ENCODE data around the gene DEFB129. TPM values are rescaled to one million over a fixed set of nuclear protein-coding genes. Genes with fewer than 3 reads are reported as not detected.

DEFB129 gene
- total RNA-seq, 1 donor from 2014 or later, result not detected

- Mint-ChIP-seq H3K4me3 (no peak overlapping the region), H3K27ac (no peak overlapping the region), H3K4me1 (peaks cover 6% of the 10 kb centered on the region), H3K36me3 (ENCODE audit: low read depth) (peaks cover 5% of the 10 kb centered on the region), H3K9me3 (no peaks in the 10 kb centered on the region), H3K27me3 (peaks cover 2% of the 10 kb centered on the region)
- ATAC-seq (ENCODE audit: low read depth) (no peak), DNase-seq (no peak)
- ChIA-PET CTCF (interaction anchor here (1.1 kb wide), 1 partner anchor 59 kb away, joined by 3 read pairs; no protein-coding TSS in a partner anchor), POLR2A (no interaction called here)
- TF ChIP-seq CTCF (IDR thresholded peaks at IDR 0.05), result no peak
- intact Hi-C loops (cut with micrococcal nuclease), result no loop called here
Measured at GRCh38 chr20:271528-271927, 44.5 kb downstream of the DEFB129 start.

- intact Hi-C loops (cut with micrococcal nuclease), result no loop called here
- Mint-ChIP-seq H3K4me1 (no peaks in the 10 kb centered on the region), H3K9me3 (no peaks in the 10 kb centered on the region), H3K27ac (no peak overlapping the region), H3K36me3 (ENCODE audit: low read depth) (peaks cover 11% of the 10 kb centered on the region), H3K4me3 (no peak overlapping the region), H3K27me3 (no peaks in the 10 kb centered on the region)
- ChIA-PET CTCF (interaction anchor here (1.0 kb wide), 1 partner anchor 58 kb away, joined by 3 read pairs; no protein-coding TSS in a partner anchor), POLR2A (no interaction called here)
- DNase-seq (no peak), ATAC-seq (ENCODE audit: low read depth) (no peak)
- no peak for TF ChIP-seq CTCF (IDR thresholded peaks at IDR 0.05)
Measured at GRCh38 chr20:272718-273117, 45.7 kb downstream of the DEFB129 start.

GRCh38 chr20:273884-274283 is 46.8 kb downstream of the DEFB129 start:
- CTCF ChIA-PET, result interaction anchor here (1.0 kb wide), 1 partner anchor 57 kb away, joined by 3 read pairs; no protein-coding TSS in a partner anchor
- no peak for TF ChIP-seq CTCF (IDR thresholded peaks at IDR 0.05)

GRCh38 chr20:275791-276190 is 48.7 kb downstream of the DEFB129 start:
- CTCF ChIA-PET, result no interaction called here
- DNase-seq, result no peak
- H3K4me1 Mint-ChIP-seq, result peaks cover 1% of the 10 kb centered on the region

More at GRCh38 chr20:273884-274283, 46.8 kb downstream of the DEFB129 start:
- DNase-seq (no peak), ATAC-seq (ENCODE audit: low read depth) (no peak)
- Mint-ChIP-seq H3K27ac (no peak overlapping the region), H3K27me3 (no peaks in the 10 kb centered on the region), H3K9me3 (no peaks in the 10 kb centered on the region), H3K36me3 (ENCODE audit: low read depth) (peaks cover 11% of the 10 kb centered on the region), H3K4me3 (no peak overlapping the region), H3K4me1 (peaks cover 1% of the 10 kb centered on the region)
- POLR2A ChIA-PET, result no interaction called here
- intact Hi-C loops (cut with micrococcal nuclease), result no loop called here

More at GRCh38 chr20:275791-276190, 48.7 kb downstream of the DEFB129 start:
- TF ChIP-seq CTCF (IDR thresholded peaks at IDR 0.05), result no peak
- Mint-ChIP-seq H3K9me3 (no peaks in the 10 kb centered on the region), H3K36me3 (ENCODE audit: low read depth) (peaks cover 14% of the 10 kb centered on the region), H3K4me3 (no peak overlapping the region), H3K27ac (no peak overlapping the region), H3K27me3 (no peaks in the 10 kb centered on the region)
- intact Hi-C loops (cut with micrococcal nuclease), result no loop called here
- no peak for ATAC-seq (ENCODE audit: low read depth)
- POLR2A ChIA-PET, result no interaction called here

Measured in activated B cell treated with CpG ODN at 0.5 μM for 24 hours (primary cell).